ENCODE measurements around the gene PTPRE.

Gene PTPRE

GRCh38 chr10:128000471-128001362 is 93.8 kb downstream of the PTPRE start:
- no peak for TF ChIP-seq POLR2AphosphoS5 (IDR thresholded peaks at IDR 0.05; ENCODE audit: borderline replicate concordance, low read depth, low read length)
- no peak for TF ChIP-seq EZH2 (IDR thresholded peaks at IDR 0.05)
- TF ChIP-seq FOXP2 (optimal IDR thresholded peaks at IDR 0.05; ENCODE audit: control extremely low read depth, extremely low read length, insufficient read depth), result no peak
- Histone ChIP-seq H3K9ac (ENCODE audit: insufficient read length) (no peak overlapping the region), H3K36me3 (ENCODE audit: insufficient read depth, low read length) (no peaks in the 10 kb centered on the region), H3K4me3 (no peak overlapping the region), H3K27ac (no peak overlapping the region), H3K9me3 (ENCODE audit: low read depth, low read length) (no peaks in the 10 kb centered on the region)
- no peak for DNase-seq (ENCODE audit: low read depth, low spot score)

- no peak overlapping the region for H3K4me3 ChIP-seq
- no peak overlapping the region for H3K27ac ChIP-seq
- H3K9me3 ChIP-seq (ENCODE audit: low read depth, low read length), result no peaks in the 10 kb centered on the region
- no peak for DNase-seq (ENCODE audit: low read depth, low spot score)
- H3K36me3 ChIP-seq (ENCODE audit: insufficient read depth, low read length), result no peaks in the 10 kb centered on the region
- H3K9ac ChIP-seq (ENCODE audit: insufficient read length), result no peak overlapping the region
- no peak for TF ChIP-seq FOXP2 (optimal IDR thresholded peaks at IDR 0.05; ENCODE audit: control extremely low read depth, extremely low read length, insufficient read depth)
- TF ChIP-seq POLR2AphosphoS5 (IDR thresholded peaks at IDR 0.05; ENCODE audit: borderline replicate concordance, low read depth, low read length), result no peak
- TF ChIP-seq EZH2 (IDR thresholded peaks at IDR 0.05), result no peak
These were observed 94.5 kb downstream of the PTPRE start for GRCh38 chr10:128001363-128001745.

DNA sequence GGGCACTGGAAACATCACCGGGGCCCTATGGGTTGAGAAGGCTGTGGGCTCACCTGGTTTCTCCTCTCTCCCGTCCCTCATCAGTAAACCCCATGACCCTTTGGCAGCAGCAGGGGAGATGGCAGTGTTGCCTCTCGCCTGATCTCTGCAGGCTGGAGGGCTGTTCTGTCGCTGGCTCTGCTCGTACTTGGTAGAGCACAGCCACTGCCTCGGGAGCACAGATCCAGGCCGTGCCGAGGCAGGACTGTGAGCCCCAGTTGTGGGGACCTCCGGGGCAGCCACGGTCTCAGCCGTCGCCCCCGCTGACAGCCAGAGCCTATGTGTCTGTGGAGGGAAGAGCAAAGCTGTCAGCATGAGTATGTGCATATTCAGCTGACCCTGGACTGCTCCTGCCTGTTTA is 94.9 kb downstream of the PTPRE start:
- H3K9ac ChIP-seq (ENCODE audit: insufficient read length), result no peak overlapping the region
- H3K36me3 ChIP-seq (ENCODE audit: insufficient read depth, low read length), result no peaks in the 10 kb centered on the region
- no peak for DNase-seq (ENCODE audit: low read depth, low spot score)
- no peak overlapping the region for H3K4me3 ChIP-seq
- TF ChIP-seq FOXP2 (optimal IDR thresholded peaks at IDR 0.05; ENCODE audit: control extremely low read depth, extremely low read length, insufficient read depth) (no peak), EZH2 (IDR thresholded peaks at IDR 0.05) (no peak), POLR2AphosphoS5 (IDR thresholded peaks at IDR 0.05; ENCODE audit: borderline replicate concordance, low read depth, low read length) (no peak)
- no peak overlapping the region for H3K27ac ChIP-seq
- no peaks in the 10 kb centered on the region for H3K9me3 ChIP-seq (ENCODE audit: low read depth, low read length)

DNA sequence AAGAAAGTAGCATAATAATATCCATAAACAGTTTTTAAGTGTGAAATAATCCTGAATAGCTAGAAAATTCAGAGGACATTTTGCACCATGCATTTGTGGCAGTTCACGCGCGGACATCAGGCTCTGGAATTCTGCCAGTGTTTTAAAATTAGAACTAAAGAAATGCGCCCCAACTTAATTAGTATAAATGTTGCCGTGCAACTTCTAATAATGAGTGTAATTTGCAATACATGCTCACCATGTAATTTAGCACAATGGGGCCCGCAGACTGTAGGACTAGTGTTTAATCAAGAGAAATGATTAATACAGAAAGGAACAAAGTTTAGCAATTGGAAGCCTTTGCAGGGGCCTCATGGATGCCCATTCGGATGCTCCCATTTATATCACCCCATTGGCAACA is 96.6 kb downstream of the PTPRE start:
- no peak for DNase-seq (ENCODE audit: low read depth, low spot score)
- no peaks in the 10 kb centered on the region for H3K9me3 ChIP-seq (ENCODE audit: low read depth, low read length)
- no peaks in the 10 kb centered on the region for H3K36me3 ChIP-seq (ENCODE audit: insufficient read depth, low read length)
- H3K9ac ChIP-seq (ENCODE audit: insufficient read length), result no peak overlapping the region
- no peak overlapping the region for H3K4me3 ChIP-seq
- TF ChIP-seq FOXP2 (optimal IDR thresholded peaks at IDR 0.05; ENCODE audit: control extremely low read depth, extremely low read length, insufficient read depth), result no peak
- no peak overlapping the region for H3K27ac ChIP-seq

GRCh38 chr10:128005858-128006257 is 99.0 kb downstream of the PTPRE start:
- no peaks in the 10 kb centered on the region for H3K9me3 ChIP-seq (ENCODE audit: low read depth, low read length)
- H3K27ac ChIP-seq, result no peak overlapping the region
- no peaks in the 10 kb centered on the region for H3K36me3 ChIP-seq (ENCODE audit: insufficient read depth, low read length)
- DNase-seq (ENCODE audit: low read depth, low spot score), result no peak
- no peak for TF ChIP-seq EZH2 (IDR thresholded peaks at IDR 0.05)
- no peak for TF ChIP-seq POLR2AphosphoS5 (IDR thresholded peaks at IDR 0.05; ENCODE audit: borderline replicate concordance, low read depth, low read length)
- no peak for TF ChIP-seq FOXP2 (optimal IDR thresholded peaks at IDR 0.05; ENCODE audit: control extremely low read depth, extremely low read length, insufficient read depth)
- no peak overlapping the region for H3K4me3 ChIP-seq
- H3K9ac ChIP-seq (ENCODE audit: insufficient read length), result no peak overlapping the region

- H3K27ac ChIP-seq, result no peak overlapping the region
- H3K9me3 ChIP-seq (ENCODE audit: low read depth, low read length), result no peaks in the 10 kb centered on the region
- H3K4me3 ChIP-seq, result no peak overlapping the region
- H3K36me3 ChIP-seq (ENCODE audit: insufficient read depth, low read length), result no peaks in the 10 kb centered on the region
- no peak for DNase-seq (ENCODE audit: low read depth, low spot score)
- no peak for TF ChIP-seq FOXP2 (optimal IDR thresholded peaks at IDR 0.05; ENCODE audit: control extremely low read depth, extremely low read length, insufficient read depth)
- no peak for TF ChIP-seq POLR2AphosphoS5 (IDR thresholded peaks at IDR 0.05; ENCODE audit: borderline replicate concordance, low read depth, low read length)
- TF ChIP-seq EZH2 (IDR thresholded peaks at IDR 0.05), result no peak
- no peak overlapping the region for H3K9ac ChIP-seq (ENCODE audit: insufficient read length)
These were observed 100.2 kb downstream of the PTPRE start for GRCh38 chr10:128007056-128007455.

DNA sequence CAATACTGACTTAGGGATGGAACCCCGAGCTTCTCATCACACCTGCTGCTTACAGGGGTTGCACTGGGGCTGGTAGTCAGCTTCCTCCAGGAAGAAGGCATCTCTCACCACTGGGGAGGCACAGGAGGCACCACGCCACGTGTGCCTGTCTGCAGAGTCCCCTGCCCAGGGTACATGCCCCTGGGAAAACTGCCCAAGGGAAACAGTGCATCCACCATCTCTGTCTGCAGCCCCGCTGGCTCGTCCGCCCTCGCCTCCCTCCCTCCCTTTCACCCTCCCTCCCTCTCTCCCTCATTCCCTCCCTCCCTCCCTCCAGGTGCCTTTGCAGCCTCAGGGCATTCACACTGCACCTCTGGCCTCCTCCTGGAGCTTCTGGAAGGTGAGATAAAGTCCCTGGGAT is 101.1 kb downstream of the PTPRE start:
- DNase-seq (ENCODE audit: low read depth, low spot score), result no peak
- Histone ChIP-seq H3K36me3 (ENCODE audit: insufficient read depth, low read length) (no peaks in the 10 kb centered on the region), H3K9ac (ENCODE audit: insufficient read length) (no peak overlapping the region), H3K9me3 (ENCODE audit: low read depth, low read length) (no peaks in the 10 kb centered on the region), H3K27ac (no peak overlapping the region), H3K4me3 (no peak overlapping the region)
- no peak for TF ChIP-seq POLR2AphosphoS5 (IDR thresholded peaks at IDR 0.05; ENCODE audit: borderline replicate concordance, low read depth, low read length)
- no peak for TF ChIP-seq EZH2 (IDR thresholded peaks at IDR 0.05)
- TF ChIP-seq FOXP2 (optimal IDR thresholded peaks at IDR 0.05; ENCODE audit: control extremely low read depth, extremely low read length, insufficient read depth), result no peak

DNA sequence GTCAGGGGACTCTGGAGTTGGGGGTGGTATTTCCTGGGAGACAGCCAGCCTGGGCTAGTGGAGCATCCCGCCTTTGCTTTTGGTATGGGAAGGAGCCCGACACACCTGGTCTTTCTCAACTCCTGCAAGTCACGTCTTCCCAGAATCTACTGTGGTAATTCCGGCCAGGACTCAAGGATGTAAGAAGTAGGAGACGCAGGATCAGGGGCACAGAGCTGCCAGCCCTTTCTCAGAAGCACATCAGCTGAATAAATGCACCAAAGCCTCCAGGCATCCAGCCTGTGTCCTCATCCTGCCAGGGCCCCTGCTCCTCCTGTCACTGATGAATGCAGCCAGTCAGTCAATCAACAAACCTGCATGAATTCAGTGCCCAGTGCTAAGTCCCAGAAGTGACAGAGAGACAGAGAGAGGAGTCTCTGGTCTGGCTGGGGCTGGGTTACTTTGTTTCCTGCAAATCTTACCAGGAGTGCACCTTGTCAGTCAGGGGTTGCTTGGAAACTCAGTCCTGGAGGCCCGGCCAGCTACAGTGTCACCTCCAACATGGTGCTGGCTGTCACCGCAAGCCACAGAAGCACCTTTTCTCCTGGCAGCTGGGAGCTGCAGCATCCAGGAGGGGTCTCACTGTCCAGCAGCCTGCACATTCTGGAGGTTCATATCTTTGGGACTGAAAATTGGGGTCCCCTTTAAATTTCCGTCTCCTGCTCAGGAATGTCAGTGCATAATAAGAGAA is 101.8 kb downstream of the PTPRE start:
- H3K9me3 ChIP-seq (ENCODE audit: low read depth, low read length), result no peaks in the 10 kb centered on the region
- H3K4me3 ChIP-seq, result no peak overlapping the region
- no peaks in the 10 kb centered on the region for H3K36me3 ChIP-seq (ENCODE audit: insufficient read depth, low read length)
- TF ChIP-seq EZH2 (IDR thresholded peaks at IDR 0.05) (no peak), POLR2AphosphoS5 (IDR thresholded peaks at IDR 0.05; ENCODE audit: borderline replicate concordance, low read depth, low read length) (no peak), FOXP2 (optimal IDR thresholded peaks at IDR 0.05; ENCODE audit: control extremely low read depth, extremely low read length, insufficient read depth) (no peak)
- DNase-seq (ENCODE audit: low read depth, low spot score), result no peak
- no peak overlapping the region for H3K9ac ChIP-seq (ENCODE audit: insufficient read length)
- no peak overlapping the region for H3K27ac ChIP-seq
